ENCODE measurements around the gene NPB.

The NPB gene

GRCh38 chr17:81865733-81866439 is 36.2 kb upstream of the NPB start:
- TF ChIP-seq JUND (IDR thresholded peaks at IDR 0.05; ENCODE audit: low read depth) = no peak
- DNase-seq (ENCODE audit: low read depth in 1 of 2, low spot score in 1 of 2) = peak in 1 of 2 experiments; percentile 49
- in situ Hi-C loops (cut with HindIII; ENCODE audit: low pct_unique_long_range_greater_than_20kb, low sequenced_read_pairs) = no loop called here

DNA sequence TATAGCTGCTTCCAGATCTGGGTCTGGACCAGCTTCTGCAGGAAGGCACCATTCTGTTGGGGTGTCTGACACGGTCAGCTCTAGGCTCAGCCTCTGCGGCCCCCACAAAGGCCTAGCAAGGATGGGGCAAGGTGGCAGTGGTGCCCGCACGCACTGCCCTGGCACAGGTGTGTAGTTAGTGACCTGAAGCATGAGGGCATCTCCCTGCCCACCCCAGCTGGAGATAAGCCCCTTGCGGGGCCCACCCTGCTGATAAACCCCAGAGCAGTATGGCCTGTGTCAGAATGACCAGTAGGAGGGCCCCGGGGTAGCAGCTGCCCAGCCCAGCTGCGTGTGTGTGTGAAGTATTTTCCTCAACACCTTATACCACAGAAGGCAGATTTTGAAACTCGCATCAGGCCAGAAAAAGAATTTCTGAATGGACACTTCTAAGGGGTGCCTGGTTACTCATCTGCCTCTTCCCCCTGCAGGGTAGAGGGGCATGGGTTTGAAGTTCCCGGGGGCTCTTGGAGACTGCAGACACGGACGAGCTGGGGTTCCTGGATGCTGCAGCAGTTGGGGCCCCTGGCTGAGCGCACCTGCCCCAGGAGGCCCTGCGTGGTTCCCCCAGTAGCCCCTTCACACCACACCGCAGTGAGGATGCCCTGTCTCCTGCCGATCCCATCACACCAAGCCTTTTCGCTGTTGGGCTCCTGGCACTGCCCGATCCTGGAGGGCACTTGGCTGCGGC is 35.4 kb upstream of the NPB start:
- no peak; the same call in 1 of the 2 replicates for TF ChIP-seq JUND (IDR thresholded peaks at IDR 0.05; ENCODE audit: low read depth)
- no peak for DNase-seq (ENCODE audit: low read depth in 1 of 2, low spot score in 1 of 2)
- in situ Hi-C loops (cut with HindIII; ENCODE audit: low pct_unique_long_range_greater_than_20kb, low sequenced_read_pairs) = no loop called here

- peak; percentile 68 to 89 for DNase-seq (ENCODE audit: low read depth in 1 of 2, low spot score in 1 of 2)
- TF ChIP-seq JUND (IDR thresholded peaks at IDR 0.05; ENCODE audit: low read depth) = peak; percentile 66
- in situ Hi-C loops (cut with HindIII; ENCODE audit: low pct_unique_long_range_greater_than_20kb, low sequenced_read_pairs) = no loop called here
Observed at GRCh38 chr17:81867170-81867990, 34.7 kb upstream of the NPB start.

- DNase-seq (ENCODE audit: low read depth in 1 of 2, low spot score in 1 of 2) = peak; percentile 38 to 68
- no peak for TF ChIP-seq JUND (IDR thresholded peaks at IDR 0.05; ENCODE audit: low read depth)
- in situ Hi-C loops (cut with HindIII; ENCODE audit: low pct_unique_long_range_greater_than_20kb, low sequenced_read_pairs) = no loop called here
Observed at GRCh38 chr17:81867991-81868673, 33.9 kb upstream of the NPB start.

DNA sequence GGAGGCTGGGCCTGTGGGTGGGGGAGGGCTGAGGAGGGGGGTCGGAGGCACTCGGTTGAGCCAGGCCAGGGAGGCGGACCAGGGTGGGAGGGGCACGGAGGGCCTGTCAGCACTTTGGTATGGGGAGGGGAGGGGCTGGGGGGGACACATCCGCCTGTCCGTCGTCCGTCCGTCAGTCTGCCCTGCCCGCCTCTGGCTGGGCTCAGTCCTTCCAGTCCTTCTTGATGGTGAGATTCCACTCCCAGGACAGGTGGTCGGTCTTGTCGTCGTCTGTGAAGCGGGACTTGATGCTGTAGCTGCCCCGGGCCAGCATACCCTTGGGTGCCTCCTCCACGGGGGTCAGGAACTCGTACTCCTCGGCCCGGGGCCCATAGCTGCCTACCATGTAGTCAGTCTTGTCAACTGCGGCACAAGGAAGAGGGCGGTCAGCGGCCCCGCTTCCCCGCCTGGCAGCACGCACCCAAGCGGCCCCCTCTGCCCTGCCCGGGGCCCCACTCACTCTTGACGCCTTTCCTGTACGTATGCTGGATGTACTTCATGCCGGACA is 33.3 kb upstream of the NPB start:
- in situ Hi-C loops (cut with HindIII; ENCODE audit: low pct_unique_long_range_greater_than_20kb, low sequenced_read_pairs) = no loop called here
- DNase-seq (ENCODE audit: low read depth in 1 of 2, low spot score in 1 of 2) = peak; percentile 69 to 93
- no peak for TF ChIP-seq JUND (IDR thresholded peaks at IDR 0.05; ENCODE audit: low read depth)

DNA sequence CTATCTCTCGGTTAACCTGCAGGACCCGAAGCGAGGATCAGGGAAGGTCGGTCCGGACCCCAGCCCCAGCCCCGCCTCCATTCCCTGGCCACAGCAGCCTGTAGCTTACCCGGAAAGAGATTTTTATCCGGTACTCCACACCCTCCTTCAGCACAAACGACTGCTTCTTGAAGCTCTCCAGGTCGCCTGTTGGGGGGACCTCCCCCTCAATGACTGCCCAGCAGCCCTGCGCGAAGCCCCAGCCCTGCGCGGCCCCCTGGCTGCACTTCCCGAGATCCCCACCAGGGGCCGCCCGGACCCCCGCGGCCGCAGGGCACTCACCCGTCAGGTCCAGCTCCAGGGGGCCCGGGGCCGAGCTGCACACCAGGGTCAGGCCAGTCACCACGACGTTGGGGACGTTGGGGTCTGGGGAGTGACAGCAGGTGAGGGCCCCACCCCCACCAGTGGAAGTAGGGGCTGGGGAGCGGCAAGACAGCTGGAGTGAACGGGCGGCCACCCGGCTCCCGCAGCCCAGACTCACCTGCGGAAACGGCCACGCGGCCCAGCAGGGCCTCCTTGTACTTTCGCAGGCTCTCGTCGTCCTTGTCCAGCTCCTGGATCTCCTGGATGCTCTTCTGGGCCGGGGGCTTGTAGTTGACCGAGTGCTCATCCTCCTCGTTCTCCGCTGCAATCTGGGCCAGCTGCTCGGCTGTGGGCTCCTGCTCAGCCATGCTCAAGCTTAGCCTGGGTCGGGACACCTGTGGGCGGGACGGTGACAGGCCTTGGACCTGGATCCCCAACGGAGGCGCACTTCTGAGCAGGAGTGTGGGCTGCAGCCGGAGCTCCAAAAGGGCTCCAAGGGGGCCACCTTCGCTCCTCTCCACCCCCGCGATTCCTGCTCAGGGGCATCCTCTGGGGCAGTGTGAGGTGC is 32.6 kb upstream of the NPB start:
- in situ Hi-C loops (cut with HindIII; ENCODE audit: low pct_unique_long_range_greater_than_20kb, low sequenced_read_pairs) = no loop called here
- no peak for TF ChIP-seq JUND (IDR thresholded peaks at IDR 0.05; ENCODE audit: low read depth)
- peak in 1 of 2 experiments; percentile 55 for DNase-seq (ENCODE audit: low read depth in 1 of 2, low spot score in 1 of 2)

GRCh38 chr17:81870131-81870980 is 31.7 kb upstream of the NPB start:
- DNase-seq (ENCODE audit: low read depth in 1 of 2, low spot score in 1 of 2) = peak in 1 of 2 experiments; percentile 58
- no peak for TF ChIP-seq JUND (IDR thresholded peaks at IDR 0.05; ENCODE audit: low read depth)
- in situ Hi-C loops (cut with HindIII; ENCODE audit: low pct_unique_long_range_greater_than_20kb, low sequenced_read_pairs) = no loop called here

DNA sequence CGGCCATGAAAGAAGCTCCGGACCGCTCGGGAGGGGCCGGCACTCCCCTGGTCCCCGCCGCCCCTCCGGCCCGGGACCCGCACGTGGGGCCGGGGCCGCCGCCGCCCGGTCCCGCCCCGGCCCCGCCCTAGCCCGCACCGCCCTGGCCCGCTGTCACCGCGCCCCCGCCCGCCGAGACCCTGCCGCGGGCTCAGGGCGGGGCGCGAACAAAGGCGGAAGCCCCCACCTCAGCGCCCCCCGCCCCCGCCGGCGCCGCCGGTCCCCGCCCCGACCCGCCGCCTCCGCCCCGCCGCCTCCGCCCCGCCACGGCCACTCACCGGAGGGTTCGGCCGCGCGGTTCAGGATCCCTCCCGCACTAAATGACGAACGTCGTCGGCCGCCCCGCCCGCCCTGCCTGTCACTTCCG is 31.1 kb upstream of the NPB start, which contains the start of gene ARHGDIA:
Gene ARHGDIA (minus strand): TSS at position 357 of the 406 bp plus-strand sequence. CDS start 1,407 bp downstream, outside the sequence.
- no peak for DNase-seq (ENCODE audit: low read depth in 1 of 2, low spot score in 1 of 2)
- in situ Hi-C loops (cut with HindIII; ENCODE audit: low pct_unique_long_range_greater_than_20kb, low sequenced_read_pairs) = no loop called here

DNA sequence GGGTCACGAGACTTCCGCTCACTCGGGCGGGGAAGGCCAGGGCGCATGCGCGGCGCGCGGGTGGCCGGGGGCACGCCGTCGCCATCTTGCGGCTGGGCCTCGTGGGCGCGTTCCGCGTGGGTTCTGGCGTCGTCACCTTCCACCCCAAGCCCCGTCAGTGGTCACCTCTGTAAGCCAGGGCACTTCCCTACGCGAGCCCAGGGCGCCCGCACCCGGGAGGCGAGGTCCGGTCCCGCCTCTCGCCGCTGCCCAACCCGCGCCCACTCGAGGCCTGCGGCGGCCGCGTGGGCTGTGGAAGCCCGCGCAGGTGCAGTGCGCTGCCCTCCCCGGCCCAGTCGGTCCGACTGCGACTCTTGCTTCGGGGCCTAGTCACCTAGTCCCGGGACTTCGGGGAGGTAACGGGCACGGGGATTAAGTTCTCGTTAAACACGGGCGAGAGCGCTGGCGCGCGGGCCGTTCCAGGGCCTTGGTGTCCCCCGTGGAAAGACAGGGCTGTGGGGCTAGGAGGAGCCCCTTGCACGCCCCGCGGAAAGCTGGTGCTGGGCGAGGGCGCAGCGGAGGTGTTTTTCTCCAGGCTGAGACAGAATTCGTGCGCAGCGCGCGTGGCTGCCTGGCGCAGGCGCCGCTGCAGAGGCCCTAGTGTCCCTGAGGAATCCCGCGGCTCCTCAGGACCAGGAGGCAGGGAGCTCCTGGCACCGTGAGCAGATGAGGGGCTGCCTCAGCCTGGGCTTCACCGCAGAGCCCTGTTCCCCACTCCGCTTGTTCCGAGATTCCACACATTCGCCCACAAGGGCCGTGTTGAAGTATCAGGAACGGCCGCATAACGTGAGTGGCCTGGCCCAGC is 30.4 kb upstream of the NPB start:
- DNase-seq (ENCODE audit: low read depth in 1 of 2, low spot score in 1 of 2) = peak; percentile 95 to 96
- in situ Hi-C loops (cut with HindIII; ENCODE audit: low pct_unique_long_range_greater_than_20kb, low sequenced_read_pairs) = no loop called here
- no peak for TF ChIP-seq JUND (IDR thresholded peaks at IDR 0.05; ENCODE audit: low read depth)

More for the DNA sequence above, 31.1 kb upstream of the NPB start, which contains the start of gene ARHGDIA:
- TF ChIP-seq JUND (IDR thresholded peaks at IDR 0.05; ENCODE audit: low read depth) = no peak

All from T47D (cell line).